Measurements from ENCODE around the gene BARX2.

DNA sequence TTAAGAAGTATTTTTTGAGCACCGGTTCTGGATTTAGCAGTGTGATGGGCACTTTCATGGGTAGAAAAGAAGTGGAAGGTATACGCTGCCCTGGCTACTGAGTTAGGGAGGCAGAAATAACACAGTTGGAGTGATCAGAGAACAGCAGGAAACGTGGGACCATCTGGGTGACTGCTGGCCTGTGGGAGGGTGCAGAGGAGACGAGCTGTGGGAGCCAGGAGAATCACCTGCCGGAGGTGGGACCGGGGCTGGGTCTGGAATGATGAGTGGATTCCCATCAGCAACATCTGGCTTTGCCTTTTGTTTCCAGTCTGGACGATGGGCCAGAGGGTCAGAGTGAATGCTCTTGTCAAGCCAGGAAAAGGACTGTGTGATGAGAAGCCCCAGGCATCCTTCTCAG is 66.5 kb downstream of the BARX2 start:
- TF ChIP-seq, protein P1, sequence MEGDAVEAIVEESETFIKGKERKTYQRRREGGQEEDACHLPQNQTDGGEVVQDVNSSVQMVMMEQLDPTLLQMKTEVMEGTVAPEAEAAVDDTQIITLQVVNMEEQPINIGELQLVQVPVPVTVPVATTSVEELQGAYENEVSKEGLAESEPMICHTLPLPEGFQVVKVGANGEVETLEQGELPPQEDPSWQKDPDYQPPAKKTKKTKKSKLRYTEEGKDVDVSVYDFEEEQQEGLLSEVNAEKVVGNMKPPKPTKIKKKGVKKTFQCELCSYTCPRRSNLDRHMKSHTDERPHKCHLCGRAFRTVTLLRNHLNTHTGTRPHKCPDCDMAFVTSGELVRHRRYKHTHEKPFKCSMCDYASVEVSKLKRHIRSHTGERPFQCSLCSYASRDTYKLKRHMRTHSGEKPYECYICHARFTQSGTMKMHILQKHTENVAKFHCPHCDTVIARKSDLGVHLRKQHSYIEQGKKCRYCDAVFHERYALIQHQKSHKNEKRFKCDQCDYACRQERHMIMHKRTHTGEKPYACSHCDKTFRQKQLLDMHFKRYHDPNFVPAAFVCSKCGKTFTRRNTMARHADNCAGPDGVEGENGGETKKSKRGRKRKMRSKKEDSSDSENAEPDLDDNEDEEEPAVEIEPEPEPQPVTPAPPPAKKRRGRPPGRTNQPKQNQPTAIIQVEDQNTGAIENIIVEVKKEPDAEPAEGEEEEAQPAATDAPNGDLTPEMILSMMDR (IDR thresholded peaks at IDR 0.05), result no peak
- no peak for TF ChIP-seq ZFX (IDR thresholded peaks at IDR 0.05; ENCODE audit: borderline replicate concordance)

Data from 22Rv1 (cell line).